ENCODE measurements around the gene IL36G. TPM values are rescaled to one million over a fixed set of nuclear protein-coding genes. Genes with fewer than 3 reads are reported as not detected.

IL36G gene
- total RNA-seq, 1 donor from 2014 or later, result not detected

- no peak for DNase-seq (ENCODE audit: extremely low spot score, unreplicated experiment)
- Mint-ChIP-seq H3K27me3 (ENCODE audit: unreplicated experiment) (peaks cover 42% of the 10 kb centered on the region), H3K9me3 (ENCODE audit: unreplicated experiment) (peaks cover 29% of the 10 kb centered on the region), H3K27ac (ENCODE audit: unreplicated experiment) (no peak overlapping the region), H3K4me1 (ENCODE audit: unreplicated experiment) (no peaks in the 10 kb centered on the region), H3K4me3 (ENCODE audit: unreplicated experiment) (no peak overlapping the region), H3K36me3 (ENCODE audit: unreplicated experiment) (peaks cover 2% of the 10 kb centered on the region)
- TF ChIP-seq CTCF (IDR thresholded peaks at IDR 0.05), result no peak
Observed at GRCh38 chr2:112997151-112997550, 19.3 kb downstream of the IL36G start.

GRCh38 chr2:113000436-113000835 lies 22.6 kb downstream of the IL36G start:
- Mint-ChIP-seq H3K27ac (ENCODE audit: unreplicated experiment) (no peak overlapping the region), H3K27me3 (ENCODE audit: unreplicated experiment) (peaks cover 22% of the 10 kb centered on the region), H3K9me3 (ENCODE audit: unreplicated experiment) (peaks cover 23% of the 10 kb centered on the region), H3K4me1 (ENCODE audit: unreplicated experiment) (no peaks in the 10 kb centered on the region), H3K4me3 (ENCODE audit: unreplicated experiment) (no peak overlapping the region), H3K36me3 (ENCODE audit: unreplicated experiment) (peaks cover 2% of the 10 kb centered on the region)
- TF ChIP-seq CTCF (IDR thresholded peaks at IDR 0.05), result no peak
- no peak for DNase-seq (ENCODE audit: extremely low spot score, unreplicated experiment)

- TF ChIP-seq CTCF (IDR thresholded peaks at IDR 0.05), result no peak
- no peak overlapping the region for H3K4me3 Mint-ChIP-seq (ENCODE audit: unreplicated experiment)
- peaks cover 34% of the 10 kb centered on the region for H3K27me3 Mint-ChIP-seq (ENCODE audit: unreplicated experiment)
- DNase-seq (ENCODE audit: extremely low spot score, unreplicated experiment), result no peak
- H3K4me1 Mint-ChIP-seq (ENCODE audit: unreplicated experiment), result no peaks in the 10 kb centered on the region
- H3K27ac Mint-ChIP-seq (ENCODE audit: unreplicated experiment), result no peak overlapping the region
- peaks cover 23% of the 10 kb centered on the region for H3K9me3 Mint-ChIP-seq (ENCODE audit: unreplicated experiment)
- peaks cover 2% of the 10 kb centered on the region for H3K36me3 Mint-ChIP-seq (ENCODE audit: unreplicated experiment)
Observed at GRCh38 chr2:113002677-113003076, 24.9 kb downstream of the IL36G start.

GRCh38 chr2:113005030-113005509 lies 27.3 kb downstream of the IL36G start, which contains the start of gene IL36A:
IL36A (plus strand) TSS chr2:113005459; CDS start chr2:113005872, 413 bp downstream.
- peaks cover 38% of the 10 kb centered on the region for H3K27me3 Mint-ChIP-seq (ENCODE audit: unreplicated experiment)
- no peak within 1 kb of the TSS for H3K27ac Mint-ChIP-seq (ENCODE audit: unreplicated experiment)
- DNase-seq (ENCODE audit: extremely low spot score, unreplicated experiment), result no peak

GRCh38 chr2:113007250-113007649 lies 29.4 kb downstream of the IL36G start:
- TF ChIP-seq CTCF (IDR thresholded peaks at IDR 0.05), result no peak
- Mint-ChIP-seq H3K27ac (ENCODE audit: unreplicated experiment) (no peak overlapping the region), H3K36me3 (ENCODE audit: unreplicated experiment) (no peaks in the 10 kb centered on the region), H3K9me3 (ENCODE audit: unreplicated experiment) (no peaks in the 10 kb centered on the region), H3K4me1 (ENCODE audit: unreplicated experiment) (no peaks in the 10 kb centered on the region), H3K4me3 (ENCODE audit: unreplicated experiment) (no peak overlapping the region), H3K27me3 (ENCODE audit: unreplicated experiment) (peaks cover 51% of the 10 kb centered on the region)
- no peak for DNase-seq (ENCODE audit: extremely low spot score, unreplicated experiment)

More at GRCh38 chr2:113005030-113005509, 27.3 kb downstream of the IL36G start, which contains the start of gene IL36A:
- H3K4me3 Mint-ChIP-seq (ENCODE audit: unreplicated experiment), result no peak within 1 kb of the TSS
- H3K36me3 Mint-ChIP-seq (ENCODE audit: unreplicated experiment), result peaks cover 2% of the 10 kb centered on the region
- H3K9me3 Mint-ChIP-seq (ENCODE audit: unreplicated experiment), result peaks cover 18% of the 10 kb centered on the region
- TF ChIP-seq CTCF (IDR thresholded peaks at IDR 0.05), result no peak
- H3K4me1 Mint-ChIP-seq (ENCODE audit: unreplicated experiment), result no peaks in the 10 kb centered on the region

All from osteocyte (in vitro differentiated cells).